RKO (cell line): Measurements from ENCODE around the gene EFNA3.
A peak's percentile ranks its signal among the peaks of the same experiment; 100 is the strongest.

Experiments
- DNase-seq: peaks from one replicate; pipeline ENCODE4 v3.0.0-alpha.2; 2016; ENCODE audit warnings: low spot score

EFNA3 gene

GRCh38 chr1:155048449-155049334 lies 29.9 kb upstream of the EFNA3 start:
- no peak for DNase-seq

- peak; percentile 49 for DNase-seq
Measured at GRCh38 chr1:155049651-155050559, 28.7 kb upstream of the EFNA3 start.

GRCh38 chr1:155050560-155051341 lies 27.9 kb upstream of the EFNA3 start, which contains the start of gene ADAM15:
Gene ADAM15, plus strand, starts transcription at chr1:155051316. Its CDS starts 71 bp downstream, at chr1:155051387.
- DNase-seq = peak; percentile 88

- peak; percentile 23 for DNase-seq
Measured at GRCh38 chr1:155051342-155051776, 27.3 kb upstream of the EFNA3 start.

GRCh38 chr1:155051777-155052398 lies 26.7 kb upstream of the EFNA3 start:
- DNase-seq = peak; percentile 74

GRCh38 chr1:155052439-155053395 lies 25.9 kb upstream of the EFNA3 start:
- peak; percentile 70 for DNase-seq

GRCh38 chr1:155053531-155054105 lies 25.0 kb upstream of the EFNA3 start:
- no peak for DNase-seq

- no peak for DNase-seq
Measured at GRCh38 chr1:155057104-155057503, 21.5 kb upstream of the EFNA3 start.

- DNase-seq = no peak
Measured at GRCh38 chr1:155057788-155058211, 20.8 kb upstream of the EFNA3 start.

GRCh38 chr1:155060736-155061135 lies 17.9 kb upstream of the EFNA3 start:
- no peak for DNase-seq

- DNase-seq = peak; percentile 88
Measured at GRCh38 chr1:155061381-155062150, 17.1 kb upstream of the EFNA3 start.

GRCh38 chr1:155062151-155062686 lies 16.4 kb upstream of the EFNA3 start:
- no peak for DNase-seq

- no peak for DNase-seq
Measured at GRCh38 chr1:155062702-155063411, 15.8 kb upstream of the EFNA3 start.

GRCh38 chr1:155063550-155064110 lies 15.0 kb upstream of the EFNA3 start, which contains the start of gene EFNA4:
Gene EFNA4, plus strand, starts transcription at chr1:155063740. Its CDS starts 84 bp downstream, at chr1:155063824.
- peak; percentile 91 for DNase-seq

- peak; percentile 61 for DNase-seq
Measured at GRCh38 chr1:155064111-155064831, 14.4 kb upstream of the EFNA3 start.

GRCh38 chr1:155064832-155065429 lies 13.7 kb upstream of the EFNA3 start:
- DNase-seq = no peak
